Endodermal cell (in vitro differentiated cells): ENCODE measurements around the gene PXDN. TPM values are rescaled to one million over a fixed set of nuclear protein-coding genes. Genes with fewer than 3 reads are reported as not detected.

Experiments used
- DNase-seq: peaks from one replicate; pipeline ENCODE4 v3.0.0-alpha.2; 2017
- H3K27ac ChIP-seq: 2 replicates; pipeline ENCODE4 v1.5.1; 2013; ENCODE audit warnings: mild to moderate bottlenecking, low read depth, low read length, moderate library complexity
- H3K27me3 ChIP-seq: 2 replicates; pipeline ENCODE4 v1.6.1; 2013; ENCODE audit warnings: mild to moderate bottlenecking, low read length, moderate library complexity; ENCODE audit not compliant: insufficient read depth, control insufficient read depth, poor library complexity, severe bottlenecking
- H3K36me3 ChIP-seq: 2 replicates; pipeline ENCODE4 v1.7.0; 2013; ENCODE audit warnings: mild to moderate bottlenecking, low read length, moderate library complexity; ENCODE audit not compliant: control insufficient read depth, insufficient read depth
- H3K4me1 ChIP-seq: one replicate; pipeline ENCODE4 v1.7.0; 2013; ENCODE audit warnings: low read length; ENCODE audit not compliant: control insufficient read depth, insufficient read depth
- H3K4me3 ChIP-seq: 2 replicates; pipeline ENCODE4 v1.5.1; 2013; ENCODE audit warnings: mild to moderate bottlenecking, low read length, moderate library complexity
- H3K9ac ChIP-seq: 2 replicates; pipeline ENCODE4 v1.6.1; 2013; ENCODE audit warnings: mild to moderate bottlenecking, low read length, moderate library complexity; ENCODE audit not compliant: poor library complexity, severe bottlenecking; ENCODE audit errors: extremely low read depth
- H3K9me3 ChIP-seq: 2 replicates; pipeline ENCODE4 v1.6.1; 2013; ENCODE audit warnings: mild to moderate bottlenecking, low read length, moderate library complexity; ENCODE audit not compliant: control insufficient read depth
- H3K27ac Mint-ChIP-seq: 2 replicates; pipeline ENCODE4 v1.8.0; 2020; ENCODE audit warnings: mixed read lengths
- H3K27me3 Mint-ChIP-seq: 2 replicates; pipeline ENCODE4 v1.8.0; 2021; ENCODE audit warnings: mild to moderate bottlenecking, mixed read lengths; ENCODE audit not compliant: insufficient read depth
- H3K36me3 Mint-ChIP-seq: 2 replicates; pipeline ENCODE4 v1.8.0; 2020; ENCODE audit warnings: low read depth, mixed read lengths
- H3K4me1 Mint-ChIP-seq: 2 replicates; pipeline ENCODE4 v1.8.0; 2020; ENCODE audit warnings: mixed read lengths
- H3K4me3 Mint-ChIP-seq: 2 replicates; pipeline ENCODE4 v1.8.0; 2020; ENCODE audit warnings: mild to moderate bottlenecking, moderate library complexity, mixed read lengths
- H3K9me3 Mint-ChIP-seq: 2 replicates; pipeline ENCODE4 v1.8.0; 2020; ENCODE audit warnings: mild to moderate bottlenecking, mixed read lengths
- whole genome bisulfite sequencing, 2 experiments: methylation state at CpG; one replicate each; pipeline versions ENCODE4 v1.1.5 to v1.1.7; 2013; ENCODE audit warnings: missing lambda C conversion rate in 2 of 2, mixed read lengths in 1 of 2; ENCODE audit not compliant: insufficient coverage in 1 of 2, insufficient read length in 1 of 2; 5-methylcytosine and 5-hydroxymethylcytosine counted together
- total RNA-seq, 2 donors: library from RNA; stranded (reverse); fragmentation: NEBNext Ultra II Directional in 1 of 2; extraction: Animal tissue kit (Norgen Biotek cat#: 25700) in 1 of 2; gene quantifications; 2 replicates in 1 of 2; 3 replicates in 1 of 2; pipeline ENCODE4 v1.2.1, GENCODE V29; 2021
- TF ChIP-seq, protein P1 (sequence below): fragments of 200-600 bp; sonication (generic); conservative IDR thresholded peaks from 2 replicates; pipeline ENCODE4 v1.5.0; 2021; ENCODE audit warnings: antibody characterized with exemption, mild to moderate bottlenecking

PXDN gene
- total RNA-seq, 2 donors from 2014 or later, result 212 to 247 TPM

DNA sequence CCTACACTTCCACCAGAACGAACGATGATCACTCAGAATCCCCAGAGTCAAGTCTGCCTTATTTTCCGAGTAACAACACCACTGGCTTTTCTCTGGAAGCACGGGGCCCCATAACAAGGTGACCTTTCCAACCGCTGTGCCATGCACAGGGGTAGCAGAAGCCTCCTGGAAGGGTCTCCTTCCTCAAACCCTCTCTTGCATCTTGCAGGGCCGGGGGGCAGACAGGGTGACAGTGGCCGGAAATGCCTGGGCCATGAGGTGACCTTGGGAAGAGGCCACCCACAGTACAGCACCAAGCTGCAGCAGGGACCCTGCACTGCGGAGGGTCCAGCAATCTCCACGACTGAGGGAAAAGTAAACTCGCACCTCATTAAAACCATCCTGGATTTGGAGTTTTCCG, 108.5 kb downstream of the PXDN start:
- Mint-ChIP-seq H3K27ac (no peak overlapping the region), H3K9me3 (no peaks in the 10 kb centered on the region), H3K4me3 (no peak overlapping the region), H3K27me3 (no peaks in the 10 kb centered on the region), H3K36me3 (peaks cover 70% of the 10 kb centered on the region), H3K4me1 (peaks cover 6% of the 10 kb centered on the region)
- no peak for DNase-seq
- Histone ChIP-seq H3K9ac (no peak overlapping the region), H3K27ac (no peak overlapping the region), H3K27me3 (no peaks in the 10 kb centered on the region), H3K4me1 (no peaks in the 10 kb centered on the region), H3K36me3 (peaks cover 78% of the 10 kb centered on the region), H3K9me3 (no peaks in the 10 kb centered on the region), H3K4me3 (no peak overlapping the region)
- WGBS, 2 experiments, result 95 to 100% methylated on average over 8 to 11 of the region's 11 CpGs
- TF ChIP-seq, protein P1, sequence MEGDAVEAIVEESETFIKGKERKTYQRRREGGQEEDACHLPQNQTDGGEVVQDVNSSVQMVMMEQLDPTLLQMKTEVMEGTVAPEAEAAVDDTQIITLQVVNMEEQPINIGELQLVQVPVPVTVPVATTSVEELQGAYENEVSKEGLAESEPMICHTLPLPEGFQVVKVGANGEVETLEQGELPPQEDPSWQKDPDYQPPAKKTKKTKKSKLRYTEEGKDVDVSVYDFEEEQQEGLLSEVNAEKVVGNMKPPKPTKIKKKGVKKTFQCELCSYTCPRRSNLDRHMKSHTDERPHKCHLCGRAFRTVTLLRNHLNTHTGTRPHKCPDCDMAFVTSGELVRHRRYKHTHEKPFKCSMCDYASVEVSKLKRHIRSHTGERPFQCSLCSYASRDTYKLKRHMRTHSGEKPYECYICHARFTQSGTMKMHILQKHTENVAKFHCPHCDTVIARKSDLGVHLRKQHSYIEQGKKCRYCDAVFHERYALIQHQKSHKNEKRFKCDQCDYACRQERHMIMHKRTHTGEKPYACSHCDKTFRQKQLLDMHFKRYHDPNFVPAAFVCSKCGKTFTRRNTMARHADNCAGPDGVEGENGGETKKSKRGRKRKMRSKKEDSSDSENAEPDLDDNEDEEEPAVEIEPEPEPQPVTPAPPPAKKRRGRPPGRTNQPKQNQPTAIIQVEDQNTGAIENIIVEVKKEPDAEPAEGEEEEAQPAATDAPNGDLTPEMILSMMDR, result no peak

DNA sequence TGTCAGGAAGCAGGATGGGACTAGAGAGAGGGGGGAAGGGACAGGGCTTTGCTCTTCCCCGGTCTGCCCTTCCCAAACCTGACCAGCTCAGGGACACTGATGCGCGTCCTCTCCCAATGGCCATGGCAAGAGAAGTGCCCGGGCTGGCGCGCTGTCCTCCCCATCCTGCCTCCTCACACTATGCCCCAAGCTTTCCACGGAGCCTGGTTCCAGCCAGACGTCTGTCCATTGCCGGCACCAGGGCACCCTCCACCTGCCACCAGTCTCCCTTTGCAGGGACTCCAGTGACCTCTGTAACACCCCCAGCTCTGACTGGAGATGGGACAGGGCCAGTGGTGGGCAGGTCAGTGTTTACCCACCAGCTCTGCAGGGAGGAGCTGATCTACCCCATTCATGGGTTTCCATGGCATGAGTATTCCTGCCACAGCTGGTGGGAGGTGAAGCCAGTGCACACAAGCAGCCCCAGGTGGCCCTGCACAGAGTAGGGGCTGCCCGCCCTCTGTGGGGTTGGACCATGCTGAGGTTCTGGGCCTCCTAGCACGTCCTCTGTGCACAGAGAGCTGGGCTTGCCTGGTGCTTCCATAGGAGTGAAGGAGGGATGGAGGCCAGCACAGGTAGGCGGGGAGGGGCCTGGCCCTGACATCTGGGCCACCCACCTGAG, 109.5 kb downstream of the PXDN start:
- Histone ChIP-seq H3K9ac (no peak overlapping the region), H3K4me3 (no peak overlapping the region), H3K4me1 (no peaks in the 10 kb centered on the region), H3K27ac (no peak overlapping the region), H3K36me3 (peaks cover 79% of the 10 kb centered on the region), H3K9me3 (peaks cover 4% of the 10 kb centered on the region), H3K27me3 (no peaks in the 10 kb centered on the region)
- Mint-ChIP-seq H3K36me3 (peaks cover 80% of the 10 kb centered on the region), H3K4me3 (no peak overlapping the region), H3K27me3 (no peaks in the 10 kb centered on the region), H3K27ac (no peak overlapping the region), H3K9me3 (no peaks in the 10 kb centered on the region), H3K4me1 (peaks cover 6% of the 10 kb centered on the region)
- TF ChIP-seq, protein P1, result no peak
- 88 to 92% methylated on average over 2 to 12 of the region's 12 CpGs for WGBS, 2 experiments
- no peak for DNase-seq

DNA sequence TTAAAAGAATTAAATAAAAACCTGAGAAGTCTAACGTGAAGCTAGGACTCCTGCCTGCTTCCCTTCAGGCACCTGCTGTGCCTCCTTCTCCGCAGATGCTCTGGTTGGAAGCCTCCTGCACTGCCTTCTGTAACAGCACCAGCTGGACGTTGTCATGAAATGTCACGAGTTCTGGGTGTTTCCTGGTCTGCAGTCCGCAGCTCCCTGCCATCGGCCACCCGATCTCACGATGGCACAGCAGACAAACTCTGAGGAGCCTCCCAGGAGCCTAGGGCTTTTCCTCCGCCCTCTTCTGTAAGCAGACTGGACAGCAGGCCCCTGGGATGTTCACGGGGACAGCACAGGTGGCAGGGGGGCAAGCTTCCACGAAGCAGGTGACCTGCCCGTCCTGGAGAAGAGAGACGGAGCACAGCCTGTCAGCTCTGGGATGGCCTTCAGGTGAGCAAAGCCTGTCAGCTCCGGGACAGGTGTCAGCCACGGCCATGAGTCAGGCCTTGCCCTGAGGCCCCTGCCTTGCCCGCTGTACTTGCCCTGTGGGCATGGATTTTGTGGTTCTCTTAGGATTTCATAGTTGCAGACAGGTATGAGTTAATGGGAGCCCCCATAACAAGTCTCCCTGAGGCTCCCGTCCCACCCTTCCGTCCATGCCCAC, 110.3 kb downstream of the PXDN start:
- no peak overlapping the region for H3K27ac Mint-ChIP-seq
- no peak overlapping the region for H3K9ac ChIP-seq
- H3K4me1 Mint-ChIP-seq, result peaks cover 6% of the 10 kb centered on the region
- H3K9me3 ChIP-seq, result peaks cover 4% of the 10 kb centered on the region
- no peaks in the 10 kb centered on the region for H3K9me3 Mint-ChIP-seq
- TF ChIP-seq, protein P1, result no peak
- peaks cover 80% of the 10 kb centered on the region for H3K36me3 ChIP-seq
- no peak for DNase-seq
- H3K27me3 ChIP-seq, result no peaks in the 10 kb centered on the region
- peaks cover 82% of the 10 kb centered on the region for H3K36me3 Mint-ChIP-seq
- H3K4me1 ChIP-seq, result no peaks in the 10 kb centered on the region
- H3K4me3 Mint-ChIP-seq, result no peak overlapping the region
- H3K27ac ChIP-seq, result no peak overlapping the region
- no peak overlapping the region for H3K4me3 ChIP-seq
- WGBS, 2 experiments, result 94 to 96% methylated on average over 8 to 18 of the region's 18 CpGs
- no peaks in the 10 kb centered on the region for H3K27me3 Mint-ChIP-seq
